ELF-1 (cell line): ENCODE results near the gene RNASE13.
"Not testable (repeated sequence)": the region's sequence is repeated elsewhere in the genome, so short reads cannot be mapped to it uniquely, and the experiment has no call there.

Source experiments
- DNase-seq: peaks from one replicate; pipeline ENCODE4 v3.0.0-alpha.2; 2016; ENCODE audit warnings: low read depth, low spot score

The RNASE13 gene

DNA sequence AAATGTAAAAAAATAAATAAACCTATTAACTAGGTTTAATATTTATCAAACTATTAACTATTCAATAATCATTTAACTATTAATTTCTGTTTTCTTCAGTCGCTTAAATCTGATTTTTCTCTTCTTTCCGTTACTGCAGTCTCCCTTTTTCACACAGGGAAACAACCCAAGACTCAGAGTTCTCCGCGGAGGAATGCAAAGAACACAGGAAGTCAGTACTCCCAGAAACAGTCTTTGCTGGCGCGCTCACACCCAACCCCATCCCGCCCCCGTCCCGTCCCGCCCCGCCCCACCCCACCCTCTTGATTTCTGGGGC lies 45.2 kb downstream of the RNASE13 start:
- DNase-seq = no peak

GRCh38 chr14:20988717-20989470 lies 45.7 kb downstream of the RNASE13 start:
- DNase-seq = no peak

DNA sequence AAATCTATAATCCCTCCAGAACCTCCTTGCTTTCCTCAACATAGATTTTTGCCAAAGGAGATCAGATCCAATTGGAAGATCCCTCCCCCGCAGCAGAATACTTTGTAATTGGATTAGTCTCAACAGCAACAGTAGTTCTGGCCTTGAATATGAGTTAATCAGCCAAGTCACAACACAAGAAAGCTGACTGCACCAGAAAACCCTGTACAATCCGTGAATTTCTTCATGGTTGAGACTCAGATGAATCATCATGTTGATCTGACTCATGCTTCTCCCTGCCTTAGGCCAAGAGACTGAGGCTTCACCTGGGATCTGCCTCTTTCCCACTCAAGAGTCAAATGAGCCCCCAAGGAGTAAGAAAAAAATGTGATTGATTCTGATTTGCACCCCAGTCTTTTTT lies 47.8 kb downstream of the RNASE13 start:
- no peak for DNase-seq

GRCh38 chr14:20985650-20986049 lies 49.0 kb downstream of the RNASE13 start:
- not testable (repeated sequence) for DNase-seq
